HG03135 (cell line): Measurements from ENCODE around the gene SLC17A9.

Experiments
- ATAC-seq: cut with Tn5 transposase; IDR thresholded peaks from one replicate; pipeline ENCODE4 v1.9.1; 2021; ENCODE audit warnings: mild to moderate bottlenecking, moderate library complexity; ENCODE audit not compliant: unreplicated experiment

Gene SLC17A9

DNA sequence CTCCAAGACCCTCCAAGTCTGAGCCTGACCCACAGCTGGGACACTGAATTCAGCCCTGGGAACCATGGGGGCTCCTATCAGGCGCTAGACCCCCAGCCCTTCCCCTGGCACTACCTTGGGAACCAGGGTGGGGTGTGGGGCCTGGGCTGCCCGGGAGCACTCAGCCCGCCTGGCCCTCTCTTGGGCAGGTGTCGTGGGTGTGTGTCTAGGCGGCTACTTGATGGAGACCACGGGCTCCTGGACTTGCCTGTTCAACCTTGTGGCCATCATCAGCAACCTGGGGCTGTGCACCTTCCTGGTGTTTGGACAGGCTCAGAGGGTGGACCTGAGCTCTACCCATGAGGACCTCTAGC, 14.6 kb downstream of the SLC17A9 start:
- no peak for ATAC-seq

- ATAC-seq: no peak
These were observed 15.3 kb downstream of the SLC17A9 start for GRCh38 chr20:62967628-62968351.

GRCh38 chr20:62968378-62969178, 16.1 kb downstream of the SLC17A9 start:
- ATAC-seq: no peak

DNA sequence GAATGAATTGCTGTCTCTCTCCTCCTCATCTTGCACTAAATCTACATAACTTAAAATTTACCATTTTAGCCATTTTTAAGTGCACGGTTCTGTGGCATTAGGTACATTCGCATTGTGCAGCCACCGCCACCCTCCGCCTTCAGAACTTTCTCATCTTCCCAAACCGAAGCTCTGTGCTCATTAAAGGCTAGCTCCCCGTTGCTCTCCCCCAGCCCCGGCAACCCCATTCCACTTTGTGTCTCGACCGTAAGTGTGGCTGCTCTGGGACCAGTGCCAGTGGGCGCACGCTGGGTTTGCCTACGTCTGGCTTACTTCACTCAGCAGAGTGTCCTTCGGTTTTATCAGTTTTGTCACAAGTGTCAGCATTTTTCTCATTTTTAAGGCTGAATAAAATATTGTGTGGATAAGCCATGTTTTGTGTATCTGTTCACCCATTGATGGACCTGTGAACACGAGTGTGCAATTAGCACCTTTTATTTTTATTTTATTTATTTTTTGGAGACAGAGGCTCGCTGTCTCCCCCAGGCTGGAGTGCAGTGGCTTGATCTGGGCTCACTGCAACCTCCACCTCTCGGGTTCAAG, 16.8 kb downstream of the SLC17A9 start:
- no peak for ATAC-seq

DNA sequence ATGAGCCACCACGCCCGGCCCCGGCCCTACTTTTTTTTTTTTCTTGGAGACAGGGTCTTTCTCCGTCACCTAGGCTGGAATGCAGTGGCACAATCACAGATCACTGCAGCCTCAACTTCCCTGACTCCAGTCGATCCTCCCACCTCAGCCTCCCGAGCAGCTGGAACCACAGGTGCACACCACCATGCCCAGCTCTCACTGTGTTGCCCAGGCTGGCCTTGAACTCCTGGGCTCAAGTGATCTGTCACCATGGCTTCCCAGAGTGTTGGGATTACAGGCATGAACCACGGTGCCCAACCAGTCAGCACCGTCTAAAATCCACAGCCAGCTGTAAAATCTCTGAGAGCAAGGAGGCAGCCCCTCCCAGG, 17.4 kb downstream of the SLC17A9 start:
- no peak for ATAC-seq

- no peak for ATAC-seq
These were observed 18.1 kb downstream of the SLC17A9 start for GRCh38 chr20:62970307-62971210.

GRCh38 chr20:62971211-62971949, 18.9 kb downstream of the SLC17A9 start:
- no peak for ATAC-seq

GRCh38 chr20:62971950-62972844, 19.7 kb downstream of the SLC17A9 start:
- no peak for ATAC-seq

GRCh38 chr20:62972845-62973745, 20.6 kb downstream of the SLC17A9 start:
- ATAC-seq: no peak

DNA sequence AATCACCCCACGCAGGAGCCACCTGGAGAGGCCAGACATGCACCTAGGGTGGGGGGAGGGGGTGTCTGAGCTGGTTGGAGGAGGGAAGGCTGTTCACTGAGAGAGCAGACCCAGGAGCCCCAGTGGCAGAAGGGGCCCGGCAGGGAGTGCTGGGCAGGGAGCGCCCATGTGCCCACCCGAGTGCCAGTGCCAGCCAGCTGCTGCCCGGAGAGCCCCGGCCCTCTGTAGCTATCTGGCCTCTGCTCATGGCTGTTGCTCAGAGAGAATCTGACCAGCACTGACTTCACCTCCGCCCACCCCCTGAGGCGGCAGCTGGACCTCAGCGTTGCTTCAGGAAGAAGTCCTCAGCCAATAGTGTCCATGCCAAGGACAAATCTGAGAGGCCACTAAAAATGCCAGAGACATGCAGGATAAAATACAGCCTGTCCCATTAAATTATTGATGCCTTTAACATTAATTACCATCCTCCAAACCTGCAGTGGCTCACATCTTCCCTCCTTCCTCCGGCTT, 22.8 kb downstream of the SLC17A9 start:
- ATAC-seq: no peak

- ATAC-seq: no peak
These were observed 23.5 kb downstream of the SLC17A9 start for GRCh38 chr20:62975812-62976508.

DNA sequence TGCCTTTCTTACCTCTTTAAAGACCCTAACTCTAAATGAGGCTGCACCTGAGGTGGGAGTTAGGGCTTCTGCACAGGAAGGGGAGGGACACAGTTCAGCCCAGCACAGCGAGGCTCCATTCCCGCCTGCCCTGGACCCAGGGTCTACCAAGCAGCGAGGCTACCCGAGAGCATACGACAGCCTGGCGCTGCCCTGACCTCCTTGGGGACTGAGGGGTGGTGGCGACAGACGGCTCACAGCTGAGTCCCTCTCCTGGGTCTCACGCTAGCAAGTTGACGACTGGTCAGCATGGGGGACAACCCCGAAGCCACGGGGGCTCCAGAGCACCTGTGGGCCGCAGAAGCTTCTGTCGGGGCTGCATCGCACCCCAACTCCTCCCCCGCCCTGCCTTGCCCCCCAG, 24.4 kb downstream of the SLC17A9 start:
- no peak for ATAC-seq

DNA sequence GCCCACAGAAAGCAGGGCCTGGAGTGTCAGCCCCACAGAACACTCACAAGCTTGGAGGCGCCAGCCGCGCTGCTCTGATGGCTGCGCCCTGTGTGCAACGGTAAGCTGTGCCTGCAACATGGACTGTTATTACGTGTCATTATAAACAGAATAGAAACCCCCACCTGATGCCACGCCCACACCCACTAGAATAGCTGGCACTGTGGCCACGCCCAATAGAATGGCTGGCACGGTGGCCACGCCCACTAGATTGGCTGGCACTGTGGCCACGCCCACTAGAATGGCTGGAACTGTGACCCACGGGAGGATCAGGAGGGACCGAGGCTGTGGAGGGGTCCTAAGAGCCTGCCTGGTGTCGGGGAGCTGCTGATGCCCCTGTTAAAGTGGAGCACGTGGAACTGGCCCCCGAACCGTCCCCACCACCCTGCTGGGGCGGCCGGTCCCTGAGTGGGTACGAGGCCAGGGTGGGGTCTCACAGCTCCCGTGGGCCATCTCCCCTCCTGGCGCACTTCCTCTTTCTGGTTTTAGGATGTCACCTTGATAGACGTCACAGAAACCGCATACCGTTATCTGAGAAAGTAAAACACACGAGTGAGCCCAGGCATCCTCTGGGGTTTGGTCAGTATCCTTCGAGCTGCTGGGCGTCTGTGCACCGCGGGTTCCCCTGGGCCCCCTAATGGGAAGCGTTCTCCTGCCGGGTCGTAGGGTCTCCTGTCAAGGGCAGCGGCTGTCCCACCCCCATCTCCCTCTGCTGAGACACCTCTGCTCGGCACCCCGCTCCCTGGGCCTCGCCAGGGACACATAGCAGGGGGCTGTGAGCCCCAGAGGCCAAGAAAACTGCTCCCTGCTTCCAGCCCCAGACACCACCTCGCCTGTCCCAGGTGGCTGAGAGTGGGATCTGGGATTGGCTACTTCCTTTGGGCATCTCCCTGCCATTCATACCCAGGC, 25.4 kb downstream of the SLC17A9 start:
- ATAC-seq: peak; percentile 58

DNA sequence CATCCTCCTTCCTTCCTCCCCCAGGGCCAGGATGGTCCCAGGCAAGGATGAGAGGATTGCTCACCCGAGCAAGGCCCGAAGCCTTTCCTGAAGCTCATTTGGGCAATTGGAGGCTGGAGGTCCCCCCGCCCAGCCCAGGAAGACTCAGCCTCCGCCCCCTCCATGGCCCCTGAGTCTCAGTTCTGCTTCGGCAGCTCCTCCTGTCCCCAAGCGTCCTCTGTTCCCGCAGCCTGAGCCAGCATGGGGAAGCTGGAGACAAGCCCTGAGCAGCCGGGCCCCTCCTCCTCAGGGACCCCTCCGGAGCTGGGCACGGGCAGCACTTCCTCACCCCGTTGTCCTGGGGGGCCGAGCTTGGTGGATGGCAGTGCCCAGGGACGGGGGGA, 26.0 kb downstream of the SLC17A9 start:
- ATAC-seq: no peak

DNA sequence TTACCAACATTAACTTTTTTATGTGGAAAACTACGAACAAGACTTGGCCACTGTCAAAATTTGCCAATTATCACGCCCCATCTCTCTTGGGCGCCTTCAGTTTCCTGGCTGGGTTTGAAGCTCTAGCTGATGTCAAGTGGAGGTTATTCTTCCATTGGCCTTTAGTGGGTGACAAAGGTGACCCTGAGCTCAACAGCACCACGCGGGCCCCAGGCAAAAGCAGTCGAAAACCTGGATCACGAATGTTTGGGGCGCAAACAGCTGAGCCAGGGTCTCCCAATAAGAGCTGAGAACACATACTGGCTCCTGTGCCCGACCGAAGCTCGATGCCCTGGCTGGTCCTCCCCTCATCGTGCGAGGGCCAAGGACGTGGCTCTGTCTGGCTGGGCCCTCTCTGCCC, 26.8 kb downstream of the SLC17A9 start:
- no peak for ATAC-seq

DNA sequence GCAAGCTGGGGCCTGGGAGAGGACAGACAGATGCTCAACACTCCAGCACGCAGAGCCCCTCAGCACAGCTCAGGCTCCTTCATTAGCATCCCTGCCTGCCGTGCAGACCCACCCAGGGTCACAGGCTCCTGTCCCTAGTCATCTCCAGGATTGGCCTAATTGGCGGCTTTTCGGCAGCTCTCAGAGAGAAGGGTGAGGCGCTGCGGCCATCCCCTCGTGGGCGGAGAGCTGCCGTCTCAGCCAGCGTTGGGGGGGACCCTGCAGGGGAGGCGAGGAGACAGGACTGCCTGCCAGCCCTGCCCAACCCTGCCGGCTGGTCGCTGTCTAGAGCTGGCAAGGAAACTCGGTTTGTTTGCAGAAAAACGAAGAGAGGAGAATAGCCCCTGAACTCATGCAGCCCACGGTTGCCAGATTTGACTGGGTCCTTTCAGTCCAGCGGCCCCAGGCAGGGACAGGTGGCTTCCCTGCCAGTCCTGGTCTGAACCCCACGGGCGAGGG, 27.4 kb downstream of the SLC17A9 start:
- ATAC-seq: no peak
